Measurements from ENCODE around the gene CORT.
"Not testable (repeated sequence)": the region's sequence is repeated elsewhere in the genome, so short reads cannot be mapped to it uniquely, and the experiment has no call there.

The CORT gene

GRCh38 chr1:10449751-10450150 is at the start of gene CORT:
Gene CORT, plus strand, starts transcription at chr1:10450031. Its CDS starts 193 bp downstream, at chr1:10450224.
- DNase-seq: no peak

- no peak for DNase-seq
Measured at GRCh38 chr1:10401281-10401680, 48.5 kb upstream of the CORT start.

- no peak for DNase-seq
Measured at GRCh38 chr1:10402729-10403274, 47.0 kb upstream of the CORT start.

- DNase-seq: no peak
Measured at GRCh38 chr1:10407201-10407600, 42.6 kb upstream of the CORT start.

- peak; percentile 90 for DNase-seq
Measured at GRCh38 chr1:10415211-10415930, 34.5 kb upstream of the CORT start.

GRCh38 chr1:10415967-10416366 is 33.9 kb upstream of the CORT start:
- DNase-seq: not testable (repeated sequence)

GRCh38 chr1:10418741-10419140 is 31.1 kb upstream of the CORT start:
- DNase-seq: not testable (repeated sequence)

GRCh38 chr1:10419351-10419750 is 30.5 kb upstream of the CORT start:
- DNase-seq: no peak

GRCh38 chr1:10421637-10422036 is 28.2 kb upstream of the CORT start:
- DNase-seq: no peak

- no peak for DNase-seq
Measured at GRCh38 chr1:10424034-10424433, 25.8 kb upstream of the CORT start.

- no peak for DNase-seq
Measured at GRCh38 chr1:10424651-10425050, 25.2 kb upstream of the CORT start.

GRCh38 chr1:10425826-10426534 is 23.9 kb upstream of the CORT start:
- DNase-seq: not testable (repeated sequence)

- DNase-seq: not testable (repeated sequence)
Measured at GRCh38 chr1:10426535-10426848, 23.3 kb upstream of the CORT start.

GRCh38 chr1:10428984-10429383 is 20.8 kb upstream of the CORT start:
- no peak for DNase-seq

GRCh38 chr1:10429868-10430215 is 20.0 kb upstream of the CORT start:
- peak; percentile 56 for DNase-seq

GRCh38 chr1:10430216-10431069 is 19.4 kb upstream of the CORT start, which contains the start of gene CENPS:
Gene CENPS, plus strand, starts transcription at chr1:10430433. Its CDS starts 85 bp downstream, at chr1:10430518.
- peak; percentile 95 for DNase-seq

- peak; percentile 20 for DNase-seq
Measured at GRCh38 chr1:10431070-10431730, 18.6 kb upstream of the CORT start.

- DNase-seq: no peak
Measured at GRCh38 chr1:10432910-10433700, 16.7 kb upstream of the CORT start.

- DNase-seq: no peak
Measured at GRCh38 chr1:10433790-10434189, 16.0 kb upstream of the CORT start.

GRCh38 chr1:10434590-10434989 is 15.2 kb upstream of the CORT start:
- no peak for DNase-seq

GRCh38 chr1:10437052-10437451 is 12.8 kb upstream of the CORT start:
- DNase-seq: no peak

- no peak for DNase-seq
Measured at GRCh38 chr1:10438677-10439163, 11.1 kb upstream of the CORT start.
